ENCODE results near the gene FRS2.
A peak's percentile ranks its signal among the peaks of the same experiment; 100 is the strongest.
"Not testable (repeated sequence)": the region's sequence is repeated elsewhere in the genome, so short reads cannot be mapped to it uniquely, and the experiment has no call there.

Gene FRS2

DNA sequence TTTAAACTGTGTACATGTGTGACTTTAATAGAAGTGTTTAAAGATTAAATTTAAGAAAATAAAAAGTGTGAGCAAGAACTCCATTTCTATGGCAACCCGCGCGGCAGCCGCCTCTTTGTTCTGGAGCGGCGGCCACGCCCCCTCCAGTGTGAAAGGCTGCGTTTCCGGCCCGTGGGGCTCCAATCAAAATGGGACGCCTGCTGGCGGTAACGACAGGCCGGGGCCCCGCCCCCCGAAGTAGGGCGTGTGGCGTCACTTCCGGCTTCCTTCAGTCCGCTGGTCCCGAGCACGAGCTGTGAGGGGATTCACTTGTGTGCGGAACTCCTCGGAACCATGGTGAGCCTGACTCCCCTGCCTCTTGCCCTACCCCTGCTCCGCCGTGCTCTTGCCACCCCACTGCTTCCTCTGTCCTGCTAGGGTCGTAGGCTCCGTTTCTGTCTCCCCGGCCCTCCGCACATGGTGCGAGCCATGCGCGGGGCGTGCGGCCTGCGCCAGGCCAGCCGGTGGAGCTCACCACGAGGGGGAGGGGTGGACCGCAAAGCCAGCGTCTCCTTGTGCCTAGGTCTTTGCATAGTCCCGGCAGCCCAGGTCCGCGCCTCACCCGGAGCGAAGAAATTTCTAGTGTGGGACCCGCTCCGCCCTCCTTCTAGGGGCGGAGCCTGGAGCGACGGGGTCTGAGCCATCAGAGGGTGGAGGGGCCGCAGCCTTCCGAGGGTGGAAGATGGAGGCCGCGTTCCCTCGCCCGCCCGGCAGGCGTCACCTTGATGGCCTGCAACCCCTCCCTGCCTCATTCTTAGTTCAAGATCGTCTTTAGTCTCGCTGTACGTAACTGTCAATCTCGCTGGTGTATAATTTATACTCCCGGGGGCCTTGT, 115.2 kb downstream of the FRS2 start, which contains the start of gene CCT2:
Gene CCT2, plus strand, starts transcription at position 271 of the 874 bp plus-strand sequence. Its CDS starts 63 bp downstream, at position 334.
- DNase-seq (ENCODE audit: low spot score), result peak; percentile 92

DNA sequence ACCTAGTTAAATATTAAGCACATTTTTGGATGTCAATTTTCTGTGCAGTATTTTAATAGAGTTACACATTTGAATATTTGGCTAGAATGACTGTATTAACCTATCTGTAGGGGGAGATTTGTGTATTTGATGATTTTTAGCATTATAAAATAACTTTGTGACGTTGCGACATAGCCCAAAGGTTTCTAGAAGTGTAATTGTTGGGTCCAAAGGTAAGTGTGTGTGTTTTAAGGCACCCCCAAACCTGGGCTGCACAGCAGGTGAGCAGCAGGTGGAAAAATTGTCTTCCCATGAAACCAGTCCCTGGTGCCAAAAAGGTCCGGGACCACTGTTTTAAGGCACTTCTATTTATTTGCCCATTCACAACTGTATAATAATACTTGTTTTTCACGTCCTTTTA, 118.3 kb downstream of the FRS2 start:
- DNase-seq (ENCODE audit: low spot score), result no peak

DNA sequence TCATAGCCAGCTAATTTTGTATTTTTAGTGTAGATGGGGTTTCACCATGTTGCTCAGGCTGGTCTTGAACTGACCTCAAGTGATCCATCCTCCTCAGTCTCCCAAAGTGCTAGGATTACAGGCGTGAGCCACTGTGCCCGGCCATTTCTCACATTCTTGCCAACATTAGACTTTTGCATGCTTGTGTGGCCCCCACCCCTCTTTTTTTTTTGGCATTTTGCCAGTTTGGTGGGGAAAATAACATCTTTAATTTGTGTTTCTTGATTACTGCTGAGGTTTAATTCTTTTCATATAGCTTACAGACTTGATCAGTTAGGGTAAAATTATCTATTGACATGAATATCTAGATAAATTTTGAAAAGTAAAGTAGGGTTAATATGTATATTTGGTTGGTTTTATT, 118.9 kb downstream of the FRS2 start:
- no peak for DNase-seq (ENCODE audit: low spot score)

DNA sequence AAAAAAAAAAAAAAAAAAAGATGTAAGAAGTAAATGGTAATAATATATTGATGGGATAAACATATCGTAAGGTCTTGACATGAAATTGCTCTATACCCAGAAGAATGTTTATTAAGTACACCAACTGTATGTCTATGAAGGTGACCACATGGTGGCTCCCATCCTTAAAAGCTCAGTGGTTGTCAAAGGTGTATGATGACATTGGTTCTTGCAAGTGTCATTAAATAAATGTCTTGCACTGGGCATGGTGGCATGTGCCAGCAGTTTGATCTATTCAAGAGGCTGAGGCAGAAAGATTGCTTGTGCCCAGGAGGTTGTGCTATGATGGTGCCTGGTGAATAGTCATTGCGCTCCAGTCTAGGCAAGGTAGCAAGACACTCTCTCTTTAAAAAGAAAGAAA, 125.5 kb downstream of the FRS2 start:
- DNase-seq (ENCODE audit: low spot score), result no peak

DNA sequence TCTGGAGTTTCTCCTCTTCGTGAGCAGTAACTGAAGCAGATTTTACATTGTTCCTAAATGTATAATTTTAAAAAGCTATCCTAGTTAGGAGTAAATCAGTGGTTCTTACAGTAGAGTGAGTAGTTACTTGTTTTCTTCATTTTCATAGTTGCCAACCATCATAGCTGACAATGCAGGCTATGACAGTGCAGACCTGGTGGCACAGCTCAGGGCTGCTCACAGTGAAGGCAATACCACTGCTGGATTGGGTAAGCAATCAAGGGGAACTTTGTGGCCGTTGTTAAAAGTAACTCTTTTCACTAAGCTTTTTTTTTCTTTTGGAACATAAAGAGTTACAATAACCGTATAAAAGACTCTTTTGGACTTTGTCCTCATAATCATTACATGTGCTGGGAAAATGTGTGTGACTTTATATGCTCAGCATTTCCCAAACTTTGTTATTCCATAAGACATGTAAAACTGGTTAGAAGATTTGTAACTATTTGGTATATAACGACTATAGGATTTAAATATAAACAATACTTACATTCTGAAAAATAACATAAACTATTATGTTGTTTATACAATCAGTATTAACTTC, 128.1 kb downstream of the FRS2 start:
- DNase-seq (ENCODE audit: low spot score), result no peak

DNA sequence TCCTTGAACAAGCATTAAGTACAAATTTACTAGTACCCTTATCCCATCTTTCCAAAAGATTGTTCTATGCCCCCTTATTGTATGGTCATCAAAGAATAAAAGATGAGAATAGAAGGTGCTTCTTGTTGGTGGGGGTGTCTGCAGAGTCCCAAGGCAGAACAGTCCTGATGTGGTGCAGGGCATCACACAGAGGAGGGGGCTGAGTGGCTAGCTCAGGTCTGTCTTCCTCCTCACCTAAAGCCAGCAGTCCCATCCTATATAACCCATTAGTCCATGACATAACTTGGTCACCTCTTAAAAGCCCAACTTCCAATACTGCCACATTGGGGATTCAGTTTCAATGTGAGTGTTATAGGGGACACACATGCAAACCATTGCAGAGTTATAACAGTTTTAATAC, 130.6 kb downstream of the FRS2 start:
- DNase-seq (ENCODE audit: low spot score), result no peak

DNA sequence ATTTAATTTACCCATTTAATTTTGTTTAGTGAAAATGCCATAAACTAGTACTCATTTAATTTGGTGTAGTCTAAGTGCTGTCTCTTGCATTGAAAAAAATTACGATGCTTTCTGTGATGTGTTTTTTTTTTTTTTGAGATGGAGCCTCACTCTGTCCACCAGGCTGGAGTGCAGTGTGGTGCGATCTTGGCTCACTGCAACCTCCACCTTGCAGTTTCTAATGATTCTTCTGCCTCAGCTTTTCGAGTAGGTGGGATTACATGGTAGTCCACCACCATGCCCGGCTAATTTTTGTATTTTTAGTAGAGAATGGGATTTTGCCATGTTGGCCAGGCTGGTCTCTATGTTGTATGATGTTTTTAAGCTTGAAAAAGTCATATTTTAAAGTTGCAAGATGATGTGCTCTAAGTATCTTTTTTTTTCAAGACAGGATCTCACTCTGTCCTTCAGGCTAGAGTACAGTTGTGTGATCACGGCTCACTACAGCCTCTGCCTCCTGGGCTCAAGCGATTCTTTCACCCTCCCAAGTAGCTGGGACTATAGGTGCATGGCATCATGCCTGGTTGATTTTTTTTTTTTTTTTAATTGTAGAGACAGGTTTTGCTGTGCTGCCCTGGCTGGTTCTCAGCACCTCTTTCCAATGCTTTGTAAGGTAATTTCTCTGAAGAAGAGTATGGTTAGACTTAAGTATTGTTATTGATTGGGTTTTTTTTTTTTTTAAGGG, 131.9 kb downstream of the FRS2 start:
- no peak for DNase-seq (ENCODE audit: low spot score)

DNA sequence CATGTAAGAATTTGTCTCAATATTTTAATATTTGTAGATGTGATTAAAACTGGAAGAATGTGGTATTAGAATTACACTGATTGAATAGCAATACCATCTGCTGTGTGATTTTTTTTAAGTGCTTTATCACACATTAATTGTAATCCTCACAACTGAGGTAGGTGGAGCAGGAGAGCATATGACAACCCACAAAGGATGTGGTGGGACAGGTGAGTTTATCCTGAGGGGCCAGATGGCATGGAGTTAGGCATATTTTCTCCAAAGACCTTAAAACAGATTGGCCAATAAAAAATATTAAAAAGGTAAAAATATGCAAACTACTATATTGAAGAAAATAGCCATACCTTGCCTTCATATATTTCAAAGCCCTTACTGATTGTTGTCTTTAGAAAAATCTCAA, 132.8 kb downstream of the FRS2 start:
- DNase-seq (ENCODE audit: low spot score), result no peak

DNA sequence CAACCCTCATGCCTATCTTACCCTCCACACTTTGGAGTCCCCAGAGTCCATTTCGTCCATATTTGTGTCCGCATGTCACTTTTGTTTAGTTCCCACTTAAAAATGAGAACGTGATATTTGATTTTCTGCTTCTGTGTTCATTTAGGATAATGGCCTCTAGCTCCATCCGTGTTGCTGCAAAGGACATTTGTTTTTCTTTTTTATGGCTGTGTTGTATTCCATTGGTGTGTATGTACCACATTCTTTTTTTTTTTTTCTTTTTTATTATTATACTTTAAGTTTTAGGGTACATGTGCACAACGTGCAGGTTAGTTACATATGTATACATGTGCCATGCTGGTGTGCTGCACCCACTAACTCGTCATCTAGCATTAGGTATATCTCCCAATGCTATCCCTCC, 133.4 kb downstream of the FRS2 start:
- DNase-seq (ENCODE audit: low spot score), result not testable (repeated sequence)

DNA sequence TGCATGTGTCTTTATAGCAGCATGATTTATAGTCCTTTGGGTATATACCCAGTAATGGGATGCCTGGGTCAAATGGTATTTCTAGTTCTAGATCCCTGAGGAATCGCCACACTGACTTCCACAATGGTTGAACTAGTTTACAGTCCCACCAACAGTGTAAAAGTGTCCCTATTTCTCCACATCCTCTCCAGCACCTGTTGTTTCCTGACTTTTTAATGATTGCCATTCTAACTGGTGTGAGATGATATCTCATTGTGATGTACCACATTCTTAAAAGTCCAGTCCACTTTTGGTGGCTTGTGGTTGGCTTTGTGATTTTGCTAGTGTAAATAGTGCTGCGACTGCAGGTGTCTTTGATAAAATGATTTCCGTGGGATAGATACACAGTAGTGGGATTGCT, 134.1 kb downstream of the FRS2 start:
- not testable (repeated sequence) for DNase-seq (ENCODE audit: low spot score)

DNA sequence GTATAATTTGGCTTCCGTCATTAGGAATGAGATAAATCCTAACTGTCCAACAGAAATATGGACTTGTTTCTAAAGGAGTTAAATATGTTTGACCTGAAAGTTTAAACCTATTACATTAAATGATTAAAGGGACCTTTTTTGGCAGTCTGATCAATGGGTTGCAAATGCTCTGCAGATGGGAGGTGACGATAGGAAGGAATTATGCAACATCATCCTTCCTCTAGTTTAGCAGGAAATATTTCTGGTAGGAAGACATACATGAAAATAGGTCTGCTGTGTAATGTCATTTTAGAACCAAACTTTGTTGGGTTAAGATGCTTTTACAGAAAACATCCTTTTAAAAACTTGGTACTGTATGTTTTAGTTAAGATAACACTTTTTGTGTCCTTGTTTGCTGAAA, 137.9 kb downstream of the FRS2 start:
- DNase-seq (ENCODE audit: low spot score), result no peak

DNA sequence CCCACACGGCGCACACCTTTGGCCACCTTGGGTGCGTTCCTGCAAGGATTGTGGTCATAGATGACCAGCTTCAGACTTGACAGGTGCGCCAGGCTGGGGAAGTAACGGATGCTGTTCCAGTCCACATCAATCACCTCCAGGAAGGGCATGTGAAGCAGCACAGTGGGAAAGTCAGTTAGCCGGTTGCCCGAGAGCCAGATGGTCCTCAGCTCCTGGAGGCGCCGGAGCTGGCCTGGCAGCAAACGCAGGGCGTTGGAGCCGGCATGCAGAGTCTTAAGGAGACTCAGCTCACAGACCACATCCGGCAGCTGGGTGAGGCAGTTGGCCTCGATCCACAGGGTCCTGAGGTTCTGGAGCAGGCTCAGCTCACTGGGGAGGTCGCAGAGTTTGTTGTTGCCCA, 139.9 kb downstream of the FRS2 start:
- DNase-seq (ENCODE audit: low spot score), result no peak

DNA sequence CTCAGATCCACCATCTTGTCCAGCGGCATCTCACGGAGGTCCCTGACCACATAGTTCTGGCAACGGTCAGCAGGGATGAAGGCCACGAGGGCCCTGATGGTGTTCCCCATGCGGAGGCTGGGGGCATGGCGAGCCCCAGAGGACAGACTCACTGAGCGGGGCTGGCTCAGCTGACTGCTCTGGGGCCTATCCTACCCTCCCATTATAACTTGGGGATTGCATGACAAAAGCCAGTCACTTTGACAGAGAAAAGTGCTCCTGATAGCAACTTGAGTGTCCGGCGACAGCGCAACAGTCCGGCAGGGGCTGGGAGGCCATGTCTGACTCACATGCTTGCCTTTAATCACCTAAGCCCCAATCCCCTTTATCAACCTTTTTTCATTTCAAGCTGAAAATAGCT, 140.5 kb downstream of the FRS2 start, which contains the start of gene LRRC10:
Gene LRRC10, minus strand, starts transcription at position 179 of the 400 bp plus-strand sequence. Its CDS starts 69 bp downstream, at position 110.
- DNase-seq (ENCODE audit: low spot score), result no peak

DNA sequence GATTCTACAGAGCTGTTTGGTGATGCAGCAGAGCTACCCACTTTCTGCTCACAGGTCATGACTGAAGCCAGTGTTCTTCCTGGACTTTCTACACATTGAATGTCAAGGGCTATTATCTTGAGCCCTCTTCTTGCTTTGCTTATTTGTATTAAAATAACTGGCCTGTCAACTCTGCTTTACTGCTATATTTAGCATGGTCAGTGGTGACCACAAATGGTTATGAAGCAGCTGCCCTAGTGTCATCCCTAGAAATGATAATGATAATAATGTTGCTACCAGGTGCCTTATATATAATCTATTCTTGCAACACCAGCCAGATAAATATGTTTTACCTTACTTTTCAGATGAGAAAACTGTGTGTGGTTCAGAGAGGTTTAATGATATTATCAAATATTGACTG, 143.2 kb downstream of the FRS2 start:
- no peak for DNase-seq (ENCODE audit: low spot score)

DNA sequence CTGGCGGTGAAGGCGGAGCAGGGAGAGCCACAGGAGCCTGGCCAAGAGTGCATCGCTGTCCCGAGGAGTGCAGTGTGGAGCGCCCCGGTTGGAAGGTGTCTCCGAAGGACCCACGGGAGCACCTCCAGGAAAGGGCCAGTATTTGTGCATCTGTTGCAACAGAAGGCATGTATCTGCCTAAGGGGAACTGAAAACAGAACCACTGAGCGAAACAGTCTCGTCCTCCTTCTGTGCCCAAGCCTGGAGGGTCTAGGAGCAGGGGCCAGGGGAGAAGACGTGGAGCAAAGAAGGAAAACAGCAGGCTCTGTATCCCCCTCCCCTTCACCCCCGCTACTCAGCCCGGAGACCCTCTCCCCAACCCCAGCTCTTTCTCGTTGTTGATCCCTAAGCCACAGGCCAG, 145.8 kb downstream of the FRS2 start:
- DNase-seq (ENCODE audit: low spot score), result no peak

DNA sequence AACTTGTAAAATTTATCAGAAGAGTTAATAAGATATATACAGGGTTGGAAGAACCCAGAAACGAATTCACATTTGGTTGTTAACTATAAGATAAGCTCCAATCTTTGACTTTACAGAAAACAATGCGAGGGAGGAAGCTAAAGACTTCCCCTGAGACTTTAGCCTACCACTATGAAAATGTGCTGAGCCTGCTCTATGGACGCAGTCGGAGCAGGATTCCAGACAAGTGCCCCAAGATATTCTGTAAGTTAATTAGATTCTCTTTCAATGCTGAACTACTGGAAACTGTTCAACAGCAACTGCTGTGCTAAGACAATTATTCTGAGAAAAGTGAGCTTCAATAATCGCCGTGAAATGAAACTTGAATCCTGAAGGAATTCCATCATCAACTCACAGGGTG, 148.9 kb downstream of the FRS2 start:
- no peak for DNase-seq (ENCODE audit: low spot score)

DNA sequence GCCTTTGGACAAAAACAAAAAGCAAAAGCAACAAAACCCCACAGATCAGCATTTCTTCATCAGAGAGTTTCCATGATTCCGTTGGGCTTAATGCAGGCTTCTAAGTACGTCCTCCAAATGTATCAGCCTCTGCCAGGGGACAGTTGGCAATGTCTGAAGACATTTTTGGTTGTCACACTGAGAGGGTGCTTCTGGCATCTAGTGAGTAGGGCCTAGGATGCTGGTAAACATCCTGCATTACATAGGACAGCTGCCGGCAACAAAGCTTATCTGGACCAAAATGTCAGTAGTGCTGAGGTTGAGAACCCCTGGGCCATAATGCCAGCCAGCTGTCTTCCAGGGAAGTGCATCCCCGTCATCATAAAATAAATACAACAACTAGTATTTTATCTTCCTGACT, 149.9 kb downstream of the FRS2 start:
- no peak for DNase-seq (ENCODE audit: low spot score)

DNA sequence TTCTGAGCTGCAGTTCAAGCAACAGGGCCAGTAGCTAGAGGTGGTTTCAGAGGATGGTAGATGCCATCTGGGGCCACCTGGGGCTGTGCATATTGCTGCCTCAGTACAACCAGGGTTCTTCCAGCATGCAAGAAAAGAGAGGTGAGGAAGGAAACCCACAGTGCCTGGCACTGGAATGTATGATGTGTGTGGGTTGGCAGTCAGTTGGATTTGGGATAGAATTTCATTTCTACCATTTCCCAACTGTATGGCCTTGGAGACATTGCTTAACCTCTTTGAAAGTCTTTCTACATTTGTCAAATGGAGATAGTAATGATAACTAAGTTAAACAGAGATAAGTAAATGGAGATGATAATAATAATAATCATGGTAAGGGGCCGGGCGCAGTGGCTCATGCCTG, 150.7 kb downstream of the FRS2 start:
- DNase-seq (ENCODE audit: low spot score), result no peak

DNA sequence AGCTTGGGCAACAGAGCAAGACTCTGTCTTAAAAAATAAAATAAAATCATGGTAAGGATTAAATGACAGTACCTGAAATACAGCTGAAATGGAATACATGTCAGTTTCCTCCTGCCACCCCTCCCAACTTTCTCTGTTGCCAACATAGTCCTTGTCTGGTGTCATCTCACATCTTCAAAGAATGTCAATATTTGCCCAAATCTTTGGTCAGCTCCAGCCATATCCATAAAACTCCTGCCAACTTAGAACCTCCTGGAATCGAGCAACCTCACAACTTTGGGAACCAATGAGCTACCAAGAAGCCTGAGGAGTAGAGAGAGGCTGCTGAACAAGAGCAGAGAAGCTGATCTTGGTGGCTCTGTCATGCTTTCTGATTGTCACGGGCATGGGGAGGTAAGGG, 151.4 kb downstream of the FRS2 start:
- no peak for DNase-seq (ENCODE audit: low spot score)

DNA sequence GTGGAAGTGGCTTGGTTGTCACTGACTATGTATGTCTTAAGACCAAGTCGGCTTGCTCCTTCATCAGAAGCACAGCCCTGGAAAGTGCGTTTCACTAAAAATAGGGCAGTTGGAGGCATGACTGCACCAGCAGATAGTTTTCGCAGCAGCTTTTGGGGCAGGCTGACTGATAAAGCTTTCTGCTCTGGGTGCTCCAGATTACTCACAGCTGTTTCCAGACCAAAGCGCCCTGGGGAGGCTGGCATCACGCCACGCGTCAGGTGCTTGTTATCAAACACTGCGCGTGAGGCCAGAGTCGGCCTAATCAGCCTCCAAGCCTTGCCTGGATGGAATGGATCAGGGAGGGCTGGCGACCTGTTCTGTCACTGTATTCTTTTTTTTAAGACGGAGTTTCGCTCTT, 153.8 kb downstream of the FRS2 start:
- DNase-seq (ENCODE audit: low spot score), result no peak

DNA sequence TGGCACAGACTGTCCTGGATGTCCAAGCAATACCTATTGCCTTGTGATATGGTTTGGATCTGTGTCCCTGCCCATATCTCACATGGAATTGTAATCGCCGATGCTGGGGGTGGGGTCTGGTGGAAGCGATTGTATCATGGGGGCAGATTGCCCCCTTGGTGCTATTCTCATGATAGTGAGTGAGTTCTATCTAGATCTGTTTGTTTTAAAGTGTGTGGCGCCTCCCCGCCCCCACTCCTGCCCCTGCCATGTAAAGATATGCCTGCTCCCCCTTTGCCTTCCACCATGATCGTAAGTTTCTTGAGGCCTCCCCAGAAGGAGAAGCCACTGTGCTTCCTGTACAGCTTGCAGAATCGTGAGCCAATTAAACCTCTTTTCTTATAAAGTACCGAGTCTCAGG, 157.3 kb downstream of the FRS2 start:
- no peak for DNase-seq (ENCODE audit: low spot score)

Data from SW480 (cell line).